ENCODE data around the gene MMAB.

Gene MMAB

DNA sequence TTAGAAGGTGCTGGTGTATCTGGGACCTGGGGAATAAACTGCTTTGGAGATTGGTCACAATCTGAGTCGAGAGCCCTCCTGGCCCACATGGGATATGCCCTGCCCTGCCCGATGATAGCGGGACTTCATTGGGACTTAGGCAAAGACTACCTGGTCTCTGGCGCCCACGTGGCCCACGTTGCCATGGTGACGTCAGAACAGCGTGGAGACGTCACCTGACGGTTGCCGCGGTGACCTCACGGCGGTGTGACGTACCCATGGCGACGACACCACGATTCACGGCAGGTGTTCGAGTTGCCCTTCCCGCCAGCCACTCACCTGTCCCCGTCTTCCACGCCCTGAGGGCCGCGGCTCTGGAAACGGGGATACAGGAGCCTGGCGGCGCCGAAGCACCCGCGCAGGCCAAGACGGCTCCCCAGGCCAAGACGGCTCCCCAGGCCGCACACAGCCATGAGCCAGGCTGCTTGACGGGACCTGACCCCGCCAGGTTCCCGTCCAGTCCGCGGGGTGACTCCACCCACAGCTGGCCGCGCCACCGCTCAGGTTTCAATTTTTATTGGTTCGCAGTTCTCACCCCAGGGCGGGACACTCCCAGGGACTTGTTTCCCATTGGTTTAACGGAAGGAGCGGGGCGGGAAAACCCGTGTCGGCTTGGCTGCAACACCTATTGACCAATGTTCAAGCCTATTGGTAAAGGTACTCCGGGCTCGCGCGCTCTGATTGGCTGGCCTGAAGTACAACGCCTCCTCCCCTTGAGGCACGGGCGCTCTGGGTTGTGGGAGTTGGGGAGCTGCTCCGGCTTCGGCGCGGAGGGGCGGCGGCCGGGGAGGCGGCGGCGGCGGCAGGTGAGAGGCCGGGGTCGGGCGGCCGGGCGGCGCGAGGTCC lies at the start of gene MMAB, which contains the start of gene MVK:
TSS of gene MMAB (minus strand) at position 476 of the 885 bp plus-strand sequence. CDS start at position 452, 24 bp downstream.
TSS of gene MVK (plus strand) at position 766 of the 885 bp plus-strand sequence. CDS start 1,029 bp downstream, outside the sequence.
- peak; percentile 82 to 95 (median 93) for DNase-seq (ENCODE audit: low read depth in 2 of 3, low spot score in 2 of 3)

GRCh38 chr12:109621901-109622364 lies 48.6 kb upstream of the MMAB start:
- DNase-seq (ENCODE audit: low read depth in 2 of 3, low spot score in 2 of 3): no peak

DNA sequence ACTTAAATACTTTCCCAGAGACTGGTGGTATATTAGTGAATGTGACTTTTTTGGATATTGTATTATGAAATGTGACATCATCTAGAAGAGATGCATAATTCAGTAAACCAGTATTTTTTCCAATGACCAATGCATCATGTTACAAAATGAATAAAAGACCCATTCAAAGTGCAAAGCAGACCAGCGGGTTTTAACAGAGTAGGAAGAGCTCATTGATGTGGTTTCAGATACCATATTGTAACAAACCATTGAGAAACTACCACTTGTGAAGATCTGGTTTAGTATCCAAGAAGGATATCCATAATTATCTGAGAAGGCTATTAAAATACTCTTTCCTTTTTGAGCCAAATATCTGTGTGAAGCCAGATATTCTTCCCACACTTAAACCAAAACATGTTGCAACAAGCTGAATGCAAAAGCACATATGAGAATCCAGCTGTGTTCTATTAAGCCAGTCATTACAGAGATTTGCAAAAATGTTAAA lies 47.9 kb upstream of the MMAB start:
- DNase-seq (ENCODE audit: low read depth in 2 of 3, low spot score in 2 of 3): no peak

DNA sequence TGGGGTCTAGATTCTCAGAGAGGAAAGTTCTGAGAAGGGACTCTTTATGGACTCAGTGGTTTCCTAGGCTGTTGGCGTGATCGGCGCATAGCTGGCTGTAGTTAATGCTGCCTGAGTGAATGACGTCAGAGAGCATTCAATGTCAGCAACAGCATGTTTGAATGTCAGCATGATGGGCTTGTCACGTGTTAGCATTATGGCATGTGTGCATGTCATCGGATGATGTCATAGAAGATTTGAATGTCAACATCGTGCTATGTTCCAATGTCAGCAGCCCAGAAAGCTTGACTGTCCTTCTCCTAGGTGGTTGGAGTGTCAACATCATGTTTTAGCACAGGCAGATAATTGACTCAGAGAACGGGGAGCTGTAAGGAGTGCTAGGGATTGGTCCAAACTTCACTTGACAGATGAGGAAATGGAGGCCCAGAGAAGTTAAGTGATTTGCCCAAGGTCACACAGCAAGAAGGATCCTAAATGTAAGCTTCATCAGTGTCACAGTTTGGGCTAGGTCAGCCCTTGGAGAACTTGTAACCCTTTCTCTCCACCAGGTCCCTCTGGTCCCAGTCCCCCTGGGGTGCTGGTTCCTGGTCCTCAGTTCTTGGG lies 45.8 kb upstream of the MMAB start:
- DNase-seq (ENCODE audit: low read depth in 2 of 3, low spot score in 2 of 3): no peak

DNA sequence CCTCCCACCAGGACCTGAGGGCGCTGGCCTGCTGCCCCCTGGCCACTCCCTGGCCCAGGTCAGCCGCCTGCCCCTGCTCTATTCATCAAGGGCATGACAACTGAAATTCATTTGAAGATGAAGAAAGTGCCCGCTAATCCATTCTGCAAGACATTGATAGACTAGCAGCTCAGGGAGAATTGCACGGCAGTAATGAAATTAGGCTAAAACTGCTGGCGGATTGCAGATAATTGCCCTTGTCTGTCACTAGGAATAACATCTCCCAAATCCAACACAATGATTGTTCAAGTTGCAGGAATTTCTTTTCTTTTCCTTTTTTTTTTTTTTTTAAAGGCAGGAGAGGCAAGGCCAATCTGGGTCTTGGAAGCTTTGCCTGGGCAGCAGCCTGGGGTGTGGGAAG lies 44.8 kb upstream of the MMAB start:
- no peak for DNase-seq (ENCODE audit: low read depth in 2 of 3, low spot score in 2 of 3)

GRCh38 chr12:109617491-109617890 lies 44.2 kb upstream of the MMAB start:
- DNase-seq (ENCODE audit: low read depth in 2 of 3, low spot score in 2 of 3): no peak

- no peak for DNase-seq (ENCODE audit: low read depth in 2 of 3, low spot score in 2 of 3)
These were observed 42.4 kb upstream of the MMAB start for GRCh38 chr12:109615556-109616229.

DNA sequence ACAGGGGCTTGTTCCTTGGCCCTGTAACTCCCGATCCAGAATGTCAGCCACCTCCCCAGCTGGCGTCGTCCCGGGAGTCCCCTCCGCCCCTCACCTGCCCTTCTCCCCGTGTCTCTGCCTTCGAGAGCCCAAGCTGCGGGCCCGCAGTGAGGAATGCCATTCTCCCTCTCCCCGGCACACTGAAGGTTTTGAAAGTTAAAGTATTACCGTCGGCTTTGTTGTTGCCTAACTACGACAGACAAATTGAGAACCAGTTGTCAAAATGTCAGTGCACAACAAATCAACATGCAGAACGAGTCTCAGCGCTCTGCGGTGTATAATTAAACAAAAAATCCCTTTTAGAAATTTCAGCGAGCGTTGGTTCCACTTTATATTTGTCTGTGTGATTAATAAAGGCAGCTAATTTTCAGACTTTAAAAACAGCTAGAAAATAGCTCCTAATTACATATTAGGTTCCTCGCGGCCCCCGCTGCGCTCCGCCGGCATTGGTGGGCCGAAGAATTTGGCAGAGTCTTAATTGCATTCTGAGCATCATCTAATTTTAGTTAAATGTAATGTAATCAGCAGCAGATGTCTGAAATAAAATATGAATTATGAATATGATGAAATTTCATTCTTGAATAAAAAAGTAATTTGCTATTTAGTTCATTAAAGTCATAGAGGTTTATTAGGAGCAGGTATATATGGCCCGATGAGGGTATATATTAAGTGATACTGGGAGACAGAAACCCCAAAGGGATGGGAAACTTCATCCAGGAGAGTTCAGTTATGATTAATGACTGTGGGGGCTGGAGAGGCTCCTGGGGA lies 40.5 kb upstream of the MMAB start:
- no peak for DNase-seq (ENCODE audit: low read depth in 2 of 3, low spot score in 2 of 3)

- DNase-seq (ENCODE audit: low read depth in 2 of 3, low spot score in 2 of 3): no peak
These were observed 39.7 kb upstream of the MMAB start for GRCh38 chr12:109612975-109613502.

DNA sequence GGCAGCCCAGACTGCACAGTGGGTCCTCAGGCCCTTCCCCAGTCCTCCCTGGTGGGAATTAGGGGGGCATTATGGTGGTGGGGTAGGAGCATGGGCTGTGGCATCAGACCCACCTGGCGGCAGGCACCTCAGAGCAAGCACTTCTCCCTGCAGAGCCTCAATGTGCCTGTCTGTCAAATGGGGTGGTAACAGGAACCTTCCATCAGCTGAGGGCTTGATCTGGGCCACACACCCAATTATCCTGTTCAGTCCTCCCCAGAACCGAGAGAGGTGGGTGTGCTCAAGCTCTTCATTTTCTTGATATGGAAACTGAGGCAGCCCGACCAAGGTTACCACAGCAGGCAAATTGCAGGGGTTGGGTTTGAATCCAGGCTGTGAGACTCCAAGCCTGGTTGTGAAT lies 38.7 kb upstream of the MMAB start:
- no peak for DNase-seq (ENCODE audit: low read depth in 2 of 3, low spot score in 2 of 3)

DNA sequence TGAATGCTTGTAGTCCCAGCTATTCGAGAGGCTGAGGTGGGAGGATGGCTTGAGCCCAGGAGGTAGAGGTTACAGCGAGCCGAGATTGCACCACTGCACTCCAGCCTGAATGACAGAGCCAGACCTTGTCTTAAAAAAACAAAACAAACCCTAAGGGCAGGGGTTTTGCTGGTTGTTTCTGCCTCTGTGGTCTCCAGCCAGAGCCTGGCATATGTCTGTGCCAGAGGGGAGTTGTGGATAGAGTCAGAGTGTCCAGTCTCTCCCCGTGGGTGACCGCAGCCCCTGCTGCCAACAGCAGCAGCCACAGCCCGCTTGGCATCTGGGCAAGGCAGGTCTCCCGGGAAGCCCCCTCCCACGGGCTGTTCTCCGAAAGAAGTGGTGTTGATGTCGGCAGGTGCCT lies 37.9 kb upstream of the MMAB start:
- no peak for DNase-seq (ENCODE audit: low read depth in 2 of 3, low spot score in 2 of 3)

DNA sequence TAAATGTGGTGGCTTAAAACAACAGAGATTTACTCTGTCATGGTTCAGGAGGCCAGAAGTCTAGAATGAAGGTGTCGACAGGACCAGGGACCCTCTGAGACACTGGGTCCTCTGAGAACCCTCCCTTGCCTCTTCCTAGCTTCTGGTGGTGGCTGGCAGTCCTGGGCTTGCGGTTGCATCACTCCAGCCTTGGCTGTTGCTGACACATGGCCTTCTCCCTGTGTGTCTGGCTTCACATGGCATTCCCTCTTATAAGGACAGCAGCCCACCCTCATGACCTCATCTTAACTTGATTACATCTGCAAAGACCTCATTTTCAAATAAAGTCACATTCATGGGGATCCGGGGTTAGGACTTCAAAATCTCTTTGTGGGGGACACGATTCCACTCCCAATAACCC lies 37.2 kb upstream of the MMAB start:
- no peak for DNase-seq (ENCODE audit: low read depth in 2 of 3, low spot score in 2 of 3)

DNA sequence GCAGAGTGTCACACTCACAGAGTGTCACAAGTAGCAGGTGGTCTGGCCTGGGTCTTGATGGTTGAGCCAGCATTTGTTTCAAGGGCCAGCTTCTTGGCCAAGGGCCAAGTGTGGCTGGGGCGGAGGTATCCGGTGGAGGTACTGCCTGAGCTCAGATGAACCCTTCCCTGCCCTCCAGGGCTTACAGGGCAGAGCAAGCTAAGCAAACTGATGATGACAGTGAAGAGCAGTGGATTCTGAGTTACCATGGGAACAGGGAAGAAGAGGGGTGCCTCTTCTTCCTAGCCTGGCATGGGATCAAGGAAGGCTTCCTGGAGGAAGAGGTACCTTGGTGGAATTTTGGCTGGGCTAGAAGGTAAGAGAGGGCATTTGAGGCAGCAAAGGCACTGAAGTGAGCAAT lies 36.0 kb upstream of the MMAB start:
- no peak for DNase-seq (ENCODE audit: low read depth in 2 of 3, low spot score in 2 of 3)

DNA sequence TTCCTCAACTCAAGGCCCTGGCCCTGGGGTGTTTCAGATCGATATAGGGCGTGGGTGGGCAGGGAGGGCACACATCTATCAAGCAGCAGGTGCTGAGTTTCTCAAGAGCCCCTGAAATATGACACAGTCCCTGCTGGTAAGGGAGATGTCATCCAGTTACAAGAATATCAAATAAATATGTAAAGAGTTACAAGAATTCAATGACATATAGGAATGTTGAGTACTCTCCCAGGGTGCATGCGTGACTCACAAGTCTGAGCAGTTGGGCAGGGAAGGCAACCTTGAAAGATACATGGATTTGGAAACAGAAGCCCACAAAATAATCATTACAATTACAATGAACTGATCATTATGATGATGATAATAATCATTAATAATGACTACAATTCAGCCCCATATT lies 35.5 kb upstream of the MMAB start:
- no peak for DNase-seq (ENCODE audit: low read depth in 2 of 3, low spot score in 2 of 3)

GRCh38 chr12:109608270-109608669 lies 35.0 kb upstream of the MMAB start:
- no peak for DNase-seq (ENCODE audit: low read depth in 2 of 3, low spot score in 2 of 3)

DNA sequence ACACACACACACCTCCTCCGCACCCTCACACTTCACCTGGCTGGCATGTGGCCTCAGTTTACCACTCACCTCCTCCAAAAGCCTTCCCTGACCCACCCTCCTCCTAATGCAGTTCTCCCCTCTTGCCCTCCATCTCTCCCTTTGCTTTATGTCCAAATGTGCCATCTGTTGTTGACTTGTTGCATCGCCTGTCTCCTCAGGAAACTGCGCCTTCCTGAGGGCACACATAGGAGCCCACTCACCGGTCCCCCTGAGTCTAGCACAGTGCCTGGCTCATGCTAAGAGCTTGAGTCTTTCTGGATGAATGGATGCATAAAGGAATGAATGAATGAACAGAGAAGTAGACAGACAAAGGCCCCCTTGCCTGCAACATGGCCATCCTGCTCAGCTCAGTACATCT lies 34.3 kb upstream of the MMAB start:
- DNase-seq (ENCODE audit: low read depth in 2 of 3, low spot score in 2 of 3): no peak

- no peak for DNase-seq (ENCODE audit: low read depth in 2 of 3, low spot score in 2 of 3)
These were observed 33.2 kb upstream of the MMAB start for GRCh38 chr12:109606320-109607028.

DNA sequence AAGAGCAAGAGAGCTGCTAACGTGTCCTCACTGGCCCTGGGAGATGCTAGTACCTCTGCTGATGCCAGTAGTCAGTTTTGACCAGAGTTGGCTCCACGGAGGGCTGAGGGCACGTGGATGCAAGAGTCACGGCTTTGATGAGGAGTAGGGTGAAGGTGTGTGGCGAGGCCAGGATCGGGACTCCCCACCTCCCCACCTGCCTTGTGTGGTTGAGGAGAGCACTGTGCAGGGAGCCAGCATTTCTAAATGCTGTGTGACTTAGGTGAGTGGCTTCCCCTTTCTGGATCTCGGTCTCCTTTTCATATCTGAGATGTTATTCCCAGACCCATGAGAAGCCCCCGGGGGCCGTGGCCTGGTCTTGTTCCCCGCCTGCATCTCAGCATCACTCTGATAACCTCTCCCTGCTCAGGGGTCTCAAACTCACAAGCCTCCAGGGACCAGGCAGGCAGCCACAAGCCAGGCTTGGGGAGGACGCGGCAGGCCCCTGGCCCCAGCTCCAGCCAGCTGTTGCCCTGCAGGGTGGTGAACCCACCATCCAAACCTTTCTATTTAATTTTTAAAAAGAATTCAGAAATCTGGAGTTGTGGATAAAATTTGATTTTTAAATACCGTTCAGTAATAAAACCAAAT lies 32.4 kb upstream of the MMAB start:
- DNase-seq (ENCODE audit: low read depth in 2 of 3, low spot score in 2 of 3): no peak

- no peak for DNase-seq (ENCODE audit: low read depth in 2 of 3, low spot score in 2 of 3)
These were observed 31.7 kb upstream of the MMAB start for GRCh38 chr12:109605016-109605415.

Measured in activated CD8-positive, alpha-beta memory T cell treated with anti-CD3 and anti-CD28 coated beads for 48 hours (primary cell).